ELR (cell line): ENCODE data around the gene TMEM30A.

Experiments
- DNase-seq: peaks from one replicate; pipeline ENCODE4 v3.0.0-alpha.2; 2015; ENCODE audit warnings: low read depth

The TMEM30A gene

DNA sequence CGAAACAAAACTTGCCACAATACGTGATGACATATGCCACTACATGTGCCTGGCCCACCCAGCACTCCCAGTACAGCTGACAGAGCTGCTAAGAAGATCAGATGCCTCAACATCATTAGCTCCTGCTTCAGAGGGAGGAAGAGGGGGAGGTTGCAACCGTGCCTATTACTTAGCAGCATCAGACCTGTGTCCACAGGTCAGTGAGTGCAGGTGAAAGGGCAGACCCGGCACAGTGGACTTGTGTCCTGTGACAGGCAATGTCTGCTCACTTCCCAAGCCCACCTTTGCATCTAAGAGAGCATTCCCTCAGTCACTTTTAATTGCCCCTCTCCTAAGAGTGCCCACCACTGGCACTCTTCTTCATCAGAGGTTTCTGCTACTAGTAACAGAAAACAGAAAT is 69.3 kb downstream of the TMEM30A start:
- DNase-seq, result no peak

GRCh38 chr6:75213732-75214131 is 70.9 kb downstream of the TMEM30A start:
- peak; percentile 16 for DNase-seq

DNA sequence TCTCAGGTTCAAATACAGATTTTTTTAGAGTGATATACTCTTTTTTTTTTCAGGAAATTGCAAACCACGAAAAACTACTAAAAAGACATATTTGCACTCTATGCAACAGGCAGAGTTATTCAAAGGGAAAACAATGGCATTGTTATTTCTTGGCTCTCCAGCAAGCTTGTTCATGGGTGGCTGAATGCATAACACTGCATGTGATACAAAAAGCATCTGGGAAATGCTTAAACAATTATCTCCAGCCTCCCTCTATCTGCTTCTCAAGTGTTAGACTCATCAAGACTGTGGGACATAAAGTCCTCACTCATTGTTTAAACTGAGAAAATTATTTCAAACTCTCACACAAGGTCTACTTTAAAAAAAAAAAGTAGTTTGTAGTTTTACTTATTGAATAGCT is 71.5 kb downstream of the TMEM30A start:
- DNase-seq, result no peak

DNA sequence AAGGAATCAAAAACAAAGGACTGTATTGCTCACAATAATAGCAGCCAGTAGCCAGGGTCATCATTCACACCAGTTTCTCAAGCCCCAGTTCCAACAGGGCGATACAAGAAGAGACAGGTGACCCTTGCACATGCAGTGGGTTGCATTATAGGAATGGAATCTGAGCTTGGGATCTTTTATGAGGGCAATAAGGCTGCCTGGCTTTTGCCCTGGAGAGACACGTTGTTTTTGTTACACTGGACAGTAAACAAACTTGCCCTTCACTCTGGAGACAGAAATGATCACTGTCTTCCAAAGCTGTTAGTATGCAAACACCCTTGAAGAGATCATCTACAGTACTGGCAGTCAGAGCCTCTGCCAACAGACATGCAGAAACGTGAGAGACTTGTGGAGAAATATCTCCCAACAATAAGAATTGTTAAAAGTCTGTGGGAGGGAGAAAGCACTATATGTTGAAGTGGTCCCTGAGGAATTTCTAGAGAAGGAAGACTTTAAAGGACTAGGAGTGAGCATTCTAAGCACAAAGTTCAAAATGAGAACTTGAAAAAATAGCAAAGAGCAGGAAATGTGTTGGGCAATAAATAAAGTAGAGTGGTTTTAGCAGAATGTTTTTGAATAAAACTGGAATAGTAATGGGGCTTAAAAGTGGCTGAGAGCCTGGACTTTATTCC is 72.5 kb downstream of the TMEM30A start:
- DNase-seq, result no peak

DNA sequence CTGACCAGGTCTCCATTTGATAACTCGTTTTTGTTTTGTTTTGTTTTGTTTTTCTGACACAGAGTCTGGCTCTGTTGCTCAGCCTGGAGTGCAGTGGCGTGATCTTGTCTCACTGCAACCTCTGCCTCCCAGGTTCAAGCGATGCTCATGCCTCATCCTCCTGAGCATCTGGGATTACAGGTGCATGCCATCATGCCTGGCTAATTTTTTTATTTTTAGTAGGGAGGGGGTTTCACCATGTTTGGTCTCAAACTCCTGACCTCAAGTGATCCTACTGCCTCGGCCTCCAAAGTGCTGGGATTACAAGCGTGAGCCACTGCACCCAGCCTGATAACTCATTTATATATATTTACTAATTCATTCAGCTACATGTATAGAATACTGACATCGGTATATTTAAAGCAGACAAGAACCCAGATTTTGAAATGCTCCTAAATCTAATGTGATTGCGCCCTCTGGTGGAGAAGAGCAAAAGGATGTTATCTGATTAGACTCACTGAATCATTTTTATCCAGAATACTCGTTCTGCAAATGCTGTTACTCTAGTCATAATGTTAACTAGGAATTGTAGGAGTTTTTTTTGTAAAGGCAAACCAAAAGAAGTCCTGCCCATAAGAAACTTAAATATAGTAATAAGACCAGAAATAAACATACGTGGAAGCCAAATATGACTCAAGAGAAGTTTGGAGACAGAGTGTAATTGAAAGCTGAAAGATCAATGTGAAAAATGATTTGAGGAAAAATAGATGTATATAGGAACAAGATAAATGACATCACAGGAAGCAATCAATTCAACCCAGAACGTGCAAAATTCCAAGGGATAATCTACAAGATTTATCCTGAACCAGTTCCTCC is 73.5 kb downstream of the TMEM30A start:
- DNase-seq, result peak; percentile 83

DNA sequence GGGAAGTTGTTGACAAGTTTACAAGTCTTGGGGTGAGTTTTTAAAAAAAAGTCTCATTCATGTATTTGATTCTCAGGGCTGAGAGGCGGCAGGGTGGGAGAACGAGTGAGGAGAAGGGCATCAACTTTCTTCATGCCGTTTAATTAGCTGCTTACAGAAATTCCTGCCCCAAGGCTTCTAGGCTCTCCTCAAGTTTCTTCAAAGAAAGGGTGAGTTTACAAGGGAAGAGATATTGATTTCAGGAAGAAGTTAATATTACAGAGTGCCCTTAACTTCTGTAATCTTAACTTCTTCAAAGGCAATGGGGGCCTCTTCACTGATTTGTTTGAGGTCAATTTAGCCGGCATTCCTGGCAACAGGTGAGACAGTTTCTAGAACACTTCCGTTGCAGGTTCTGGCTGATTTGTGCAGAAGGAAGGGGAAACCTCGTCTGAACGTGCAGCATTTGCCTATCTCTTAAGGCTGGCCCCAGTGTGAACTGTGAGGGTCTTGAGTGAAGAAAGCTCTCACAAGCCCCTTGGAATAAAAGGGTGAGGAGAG is 75.3 kb downstream of the TMEM30A start:
- DNase-seq, result no peak

- DNase-seq, result peak; percentile 90
Measured at GRCh38 chr6:75208298-75209183, 76.1 kb downstream of the TMEM30A start.

DNA sequence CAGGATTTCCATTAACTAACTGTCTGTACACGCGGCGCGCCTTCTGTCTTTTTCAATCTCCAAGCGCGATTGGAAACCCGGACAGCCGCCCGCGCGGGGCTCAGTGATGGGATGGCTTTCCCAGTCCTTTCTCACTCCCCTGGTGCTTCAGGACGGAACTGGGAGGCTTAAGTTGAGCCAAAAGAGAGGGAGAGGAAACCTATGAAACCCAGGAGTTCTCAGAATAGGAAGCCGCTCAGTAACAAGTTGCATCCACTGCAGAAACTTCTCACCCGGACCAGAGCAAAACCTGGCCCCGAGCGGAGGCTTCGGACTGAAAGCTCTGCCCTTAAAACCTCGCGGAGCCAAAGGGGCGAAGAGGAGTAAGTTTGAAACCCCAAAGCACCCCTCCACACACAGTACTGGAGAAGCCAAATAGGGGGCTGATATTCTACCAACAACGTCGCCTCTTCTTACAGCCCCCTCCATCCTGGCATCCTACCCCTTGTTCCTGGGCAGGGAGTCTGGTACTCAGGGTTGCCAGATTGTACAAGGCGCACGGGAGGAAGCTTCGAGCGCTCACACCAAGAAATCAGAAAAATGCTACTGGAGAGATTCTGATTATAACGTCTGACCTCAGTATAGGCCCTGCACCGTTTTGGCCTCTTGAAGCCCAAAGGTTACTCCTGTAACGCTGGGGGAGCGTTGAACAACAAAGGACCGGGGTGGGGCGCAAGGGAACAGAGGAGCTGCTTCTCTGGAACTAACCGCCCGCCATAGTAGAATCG is 77.8 kb downstream of the TMEM30A start:
- no peak for DNase-seq

DNA sequence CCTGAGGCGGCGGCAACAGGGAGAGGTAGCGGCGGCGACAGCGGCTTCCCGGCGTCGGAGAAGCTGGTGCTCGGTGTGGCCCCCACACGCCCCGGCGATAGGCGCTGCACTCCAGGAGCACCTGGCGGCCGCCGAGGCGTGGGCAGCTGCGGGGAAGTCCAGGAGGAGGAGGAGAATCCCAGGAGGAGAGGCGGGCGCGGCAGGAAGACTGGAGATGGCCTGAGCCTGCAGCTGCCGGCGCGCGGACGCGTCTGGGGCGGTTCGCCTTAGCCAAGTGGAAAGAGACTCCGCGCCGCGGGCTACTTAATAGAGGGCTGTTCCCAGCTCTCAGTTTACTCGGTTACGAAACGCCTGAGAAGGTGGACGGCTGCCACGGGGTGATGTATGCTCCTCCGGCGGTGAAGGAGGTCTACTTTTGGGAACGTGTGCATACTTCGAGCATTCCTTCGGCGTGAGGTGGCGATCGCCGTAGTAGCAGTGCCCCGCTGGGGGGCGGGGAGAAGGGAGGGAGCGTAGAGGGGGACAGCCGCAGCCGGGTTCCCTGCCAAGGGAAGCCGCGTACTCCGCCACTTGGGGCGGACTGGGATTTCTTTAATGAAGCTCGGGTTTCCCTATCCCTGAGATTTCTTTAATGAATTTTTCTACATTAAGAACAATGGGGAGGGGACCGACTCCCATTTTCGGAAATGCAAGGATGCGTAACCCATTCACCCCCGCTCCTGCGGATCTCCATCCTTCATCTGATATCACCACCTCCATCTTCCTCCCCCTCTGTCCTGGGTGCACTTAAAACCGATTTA is 78.6 kb downstream of the TMEM30A start, which contains the start of gene COL12A1:
Gene COL12A1, minus strand, starts transcription at position 278 of the 800 bp plus-strand sequence. CDS start 3,261 bp downstream, outside the sequence.
- DNase-seq, result peak; percentile 99

DNA sequence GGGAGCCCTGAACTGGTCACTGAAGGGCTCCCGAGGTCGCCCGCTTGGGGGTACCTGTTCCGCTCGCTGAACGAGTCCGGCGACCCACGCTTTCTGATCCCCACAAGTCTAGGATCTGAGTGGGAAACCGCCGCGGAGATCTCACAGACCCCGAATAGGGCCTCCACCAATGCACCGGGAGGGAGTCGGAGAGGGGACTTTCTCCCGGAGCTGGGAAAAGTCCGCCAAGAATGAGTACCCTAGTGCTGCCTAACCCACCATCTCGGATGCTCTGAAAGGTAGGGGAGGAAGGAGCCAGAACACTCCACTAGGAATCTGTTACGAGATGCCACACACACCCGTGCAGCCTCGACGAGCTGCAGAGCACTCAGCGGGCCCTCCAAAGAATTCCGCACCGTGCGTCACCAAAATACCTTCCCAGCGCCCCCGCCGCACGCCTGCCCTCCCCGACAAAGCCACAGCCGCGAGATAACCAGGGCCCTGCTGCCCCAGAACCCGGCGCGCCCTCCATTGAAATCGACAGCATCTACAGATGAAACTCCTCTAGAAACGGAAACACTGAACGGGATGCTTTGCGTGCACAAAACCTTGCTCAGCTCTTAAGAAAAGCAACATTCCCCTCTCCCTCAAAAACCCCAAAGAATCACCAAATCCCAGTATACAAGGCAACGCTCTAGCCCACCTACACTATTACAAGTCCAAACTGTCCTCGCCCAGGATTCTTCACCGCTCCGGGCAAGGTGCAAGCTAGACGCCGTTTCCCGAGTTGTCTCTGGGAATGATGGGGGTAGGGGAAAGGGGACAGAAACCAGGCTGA is 79.4 kb downstream of the TMEM30A start:
- peak; percentile 91 for DNase-seq

- peak; percentile 97 for DNase-seq
Measured at GRCh38 chr6:75204217-75204958, 80.2 kb downstream of the TMEM30A start.

DNA sequence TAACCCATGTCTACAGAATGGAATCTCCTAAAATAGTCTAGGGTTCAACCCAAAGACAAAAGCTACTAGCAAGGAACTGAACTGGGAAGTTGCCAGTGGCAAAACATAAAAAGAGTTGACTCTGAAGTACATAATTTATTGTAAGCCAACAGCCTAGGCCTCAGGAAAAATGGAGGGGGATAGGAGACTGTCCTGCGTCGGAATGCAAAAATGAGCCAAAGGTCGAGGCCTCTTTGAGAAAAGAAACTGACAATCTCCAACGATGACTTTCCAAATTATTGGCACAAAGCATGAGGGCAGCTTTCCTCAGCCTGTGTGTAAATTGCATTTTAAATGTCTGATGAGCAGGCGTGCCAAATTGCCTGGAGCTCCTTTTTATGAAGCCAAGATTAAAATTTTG is 80.9 kb downstream of the TMEM30A start:
- DNase-seq, result peak; percentile 48
